ENCODE data around the gene AP1S1.

GRCh38 chr7:101207459-101207858, 53.2 kb downstream of the AP1S1 start:
- TF ChIP-seq POLR2A (IDR thresholded peaks at IDR 0.05; ENCODE audit: low read depth, low read length) = no peak
- no peak for TF ChIP-seq TAF1 (IDR thresholded peaks at IDR 0.05; ENCODE audit: borderline replicate concordance, low read depth, low read length)
